Measurements from ENCODE around the gene LCORL.

- no peak for TF ChIP-seq POLR2A (IDR thresholded peaks at IDR 0.05)
- no peak for TF ChIP-seq EP300 (IDR thresholded peaks at IDR 0.05)
These were observed 204.5 kb downstream of the LCORL start for GRCh38 chr4:17817027-17817426.
